ENCODE measurements around the gene IL22RA1.

IL22RA1 gene

GRCh38 chr1:24086466-24086865 lies 56.5 kb downstream of the IL22RA1 start:
- H3K4me3 ChIP-seq (replicated peaks; ENCODE audit: low read depth, low read length) = no peak overlapping the region
- TF ChIP-seq CTCF (IDR thresholded peaks at IDR 0.05; ENCODE audit: insufficient read depth, low read length, poor library complexity, severe bottlenecking) = no peak
- DNase-seq (ENCODE audit: extremely low read depth, insufficient read length) = no peak
- H3K27me3 ChIP-seq (replicated peaks; ENCODE audit: control insufficient read depth, insufficient read depth, low read length) = peaks cover 2% of the 10 kb centered on the region
- H3K36me3 ChIP-seq (ENCODE audit: control insufficient read depth, insufficient read depth, low read length) = no peaks in the 10 kb centered on the region

- no peak for TF ChIP-seq CTCF (IDR thresholded peaks at IDR 0.05; ENCODE audit: insufficient read depth, low read length, poor library complexity, severe bottlenecking)
- Histone ChIP-seq H3K4me3 (replicated peaks; ENCODE audit: low read depth, low read length) (no peak overlapping the region), H3K36me3 (ENCODE audit: control insufficient read depth, insufficient read depth, low read length) (no peaks in the 10 kb centered on the region), H3K27me3 (replicated peaks; ENCODE audit: control insufficient read depth, insufficient read depth, low read length) (no peaks in the 10 kb centered on the region; the same call in 1 of the 2 replicates)
- no peak for DNase-seq (ENCODE audit: extremely low read depth, insufficient read length)
Measured at GRCh38 chr1:24085546-24085945, 57.4 kb downstream of the IL22RA1 start.

- no peak for DNase-seq (ENCODE audit: extremely low read depth, insufficient read length)
- Histone ChIP-seq H3K27me3 (replicated peaks; ENCODE audit: control insufficient read depth, insufficient read depth, low read length) (no peaks in the 10 kb centered on the region; the same call in 1 of the 2 replicates), H3K36me3 (ENCODE audit: control insufficient read depth, insufficient read depth, low read length) (no peaks in the 10 kb centered on the region), H3K4me3 (replicated peaks; ENCODE audit: low read depth, low read length) (no peak overlapping the region)
- TF ChIP-seq CTCF (IDR thresholded peaks at IDR 0.05; ENCODE audit: insufficient read depth, low read length, poor library complexity, severe bottlenecking) = no peak
Measured at GRCh38 chr1:24085007-24085406, 57.9 kb downstream of the IL22RA1 start.

- no peak overlapping the region for H3K4me3 ChIP-seq (replicated peaks; ENCODE audit: low read depth, low read length)
- no peak for TF ChIP-seq CTCF (IDR thresholded peaks at IDR 0.05; ENCODE audit: insufficient read depth, low read length, poor library complexity, severe bottlenecking)
- DNase-seq (ENCODE audit: extremely low read depth, insufficient read length) = no peak
- no peaks in the 10 kb centered on the region for H3K36me3 ChIP-seq (ENCODE audit: control insufficient read depth, insufficient read depth, low read length)
- no peaks in the 10 kb centered on the region; the same call in 1 of the 2 replicates for H3K27me3 ChIP-seq (replicated peaks; ENCODE audit: control insufficient read depth, insufficient read depth, low read length)
Measured at GRCh38 chr1:24084050-24084449, 58.9 kb downstream of the IL22RA1 start.

- TF ChIP-seq CTCF (IDR thresholded peaks at IDR 0.05; ENCODE audit: insufficient read depth, low read length, poor library complexity, severe bottlenecking) = no peak
- no peaks in the 10 kb centered on the region for H3K36me3 ChIP-seq (ENCODE audit: control insufficient read depth, insufficient read depth, low read length)
- H3K4me3 ChIP-seq (replicated peaks; ENCODE audit: low read depth, low read length) = no peak overlapping the region
- DNase-seq (ENCODE audit: extremely low read depth, insufficient read length) = no peak
- H3K27me3 ChIP-seq (replicated peaks; ENCODE audit: control insufficient read depth, insufficient read depth, low read length) = no peaks in the 10 kb centered on the region; the same call in 1 of the 2 replicates
Measured at GRCh38 chr1:24082372-24082771, 60.6 kb downstream of the IL22RA1 start.

- Histone ChIP-seq H3K36me3 (ENCODE audit: control insufficient read depth, insufficient read depth, low read length) (no peaks in the 10 kb centered on the region), H3K27me3 (replicated peaks; ENCODE audit: control insufficient read depth, insufficient read depth, low read length) (no peaks in the 10 kb centered on the region; the same call in 1 of the 2 replicates), H3K4me3 (replicated peaks; ENCODE audit: low read depth, low read length) (no peak overlapping the region)
- no peak for DNase-seq (ENCODE audit: extremely low read depth, insufficient read length)
- no peak for TF ChIP-seq CTCF (IDR thresholded peaks at IDR 0.05; ENCODE audit: insufficient read depth, low read length, poor library complexity, severe bottlenecking)
Measured at GRCh38 chr1:24081190-24081589, 61.8 kb downstream of the IL22RA1 start.
